Measurements from ENCODE around the gene AP1M1.

The AP1M1 gene

GRCh38 chr19:16293118-16294091, 95.7 kb downstream of the AP1M1 start:
- H3K4me2 ChIP-seq (ENCODE audit: low read length) = no peak overlapping the region
- no peaks in the 10 kb centered on the region; the same call in 1 of the 2 replicates for H4K20me1 ChIP-seq (ENCODE audit: insufficient read depth, low read length)
- no peak overlapping the region for H2AFZ ChIP-seq (ENCODE audit: low read depth, low read length)
- H3K9ac ChIP-seq (ENCODE audit: low read length) = no peak overlapping the region
- H3K4me3 ChIP-seq (ENCODE audit: low read length) = no peak overlapping the region
- no peaks in the 10 kb centered on the region for H3K9me3 ChIP-seq (ENCODE audit: insufficient read depth, low read length)
- H3K27ac ChIP-seq (ENCODE audit: low read length) = no peak overlapping the region
- no peaks in the 10 kb centered on the region for H3K79me2 ChIP-seq (ENCODE audit: low read length)
- TF ChIP-seq CTCF (IDR thresholded peaks at IDR 0.05; ENCODE audit: low read depth, low read length) (no peak), EZH2phosphoT487 (IDR thresholded peaks at IDR 0.05; ENCODE audit: low read depth) (no peak)
- H3K36me3 ChIP-seq (replicated peaks; ENCODE audit: low read depth, low read length) = no peaks in the 10 kb centered on the region
- H3K4me1 ChIP-seq (ENCODE audit: low read length) = no peaks in the 10 kb centered on the region
- peaks cover 44% of the 10 kb centered on the region for H3K27me3 ChIP-seq (ENCODE audit: low read depth, low read length)

GRCh38 chr19:16295057-16295456, 97.3 kb downstream of the AP1M1 start:
- H3K9me3 ChIP-seq (ENCODE audit: insufficient read depth, low read length) = no peaks in the 10 kb centered on the region
- H3K4me2 ChIP-seq (ENCODE audit: low read length) = no peak overlapping the region
- no peaks in the 10 kb centered on the region for H3K4me1 ChIP-seq (ENCODE audit: low read length)
- H4K20me1 ChIP-seq (ENCODE audit: insufficient read depth, low read length) = no peaks in the 10 kb centered on the region; the same call in 1 of the 2 replicates
- H2AFZ ChIP-seq (ENCODE audit: low read depth, low read length) = no peak overlapping the region
- H3K36me3 ChIP-seq (replicated peaks; ENCODE audit: low read depth, low read length) = no peaks in the 10 kb centered on the region
- H3K4me3 ChIP-seq (ENCODE audit: low read length) = no peak overlapping the region
- no peaks in the 10 kb centered on the region for H3K79me2 ChIP-seq (ENCODE audit: low read length)
- TF ChIP-seq CTCF (IDR thresholded peaks at IDR 0.05; ENCODE audit: low read depth, low read length) (no peak), EZH2phosphoT487 (IDR thresholded peaks at IDR 0.05; ENCODE audit: low read depth) (no peak)
- no peak overlapping the region for H3K9ac ChIP-seq (ENCODE audit: low read length)
- H3K27ac ChIP-seq (ENCODE audit: low read length) = no peak overlapping the region
- H3K27me3 ChIP-seq (ENCODE audit: low read depth, low read length) = peaks cover 40% of the 10 kb centered on the region

All from OCI-LY3 (cell line).